Mononuclear cell (primary cell): Measurements from ENCODE around the gene FGFRL1. TPM values are rescaled to one million over a fixed set of nuclear protein-coding genes. Genes with fewer than 3 reads are reported as not detected.
A peak's percentile ranks its signal among the peaks of the same experiment; 100 is the strongest.
"Not testable (repeated sequence)": the region's sequence is repeated elsewhere in the genome, so short reads cannot be mapped to it uniquely, and the experiment has no call there.

Experiments used
- H3K27me3 ChIP-seq: 2 replicates; pipeline ENCODE4 v1.6.0; 2011; ENCODE audit warnings: low read length, control low read depth; ENCODE audit not compliant: insufficient read depth
- H3K4me1 ChIP-seq: 2 replicates; pipeline ENCODE4 v1.5.1; 2011; ENCODE audit warnings: mild to moderate bottlenecking, low read length, control low read depth; ENCODE audit not compliant: insufficient read depth
- H3K4me3 ChIP-seq: 2 replicates; pipeline ENCODE4 v1.5.1; 2011; ENCODE audit warnings: mild to moderate bottlenecking, low read length, moderate library complexity
- H3K9me3 ChIP-seq: 2 replicates; pipeline ENCODE4 v1.5.1; 2011; ENCODE audit warnings: low read depth, mild to moderate bottlenecking, control low read depth, low read length
- total RNA-seq: library from RNA; depleted of rRNA; stranded (reverse); fragments of >200 nt; gene quantifications from one replicate; pipeline ENCODE4 v1.2.3, GENCODE V29; 2012

FGFRL1 gene
- total RNA-seq, 1 donor, result 5.8 TPM

DNA sequence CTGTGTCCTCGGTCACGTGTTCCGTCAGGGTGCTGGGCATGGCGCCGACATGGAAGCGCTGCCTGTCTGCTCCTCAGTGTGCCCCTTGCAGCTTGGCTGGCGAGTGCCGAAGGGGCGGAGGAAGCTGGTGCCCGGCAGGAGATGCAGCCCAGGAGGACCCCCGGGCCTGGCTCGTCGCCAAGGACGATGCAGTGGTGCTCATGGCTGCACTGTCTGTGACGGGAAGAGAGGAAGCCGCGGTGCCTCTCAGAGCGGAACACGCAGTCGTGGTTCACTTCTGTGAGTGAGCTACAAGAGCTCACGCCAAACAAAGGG, 38.1 kb downstream of the FGFRL1 start:
- Histone ChIP-seq H3K4me3 (no peak overlapping the region), H3K27me3 (no peaks in the 10 kb centered on the region), H3K4me1 (no peaks in the 10 kb centered on the region), H3K9me3 (no peaks in the 10 kb centered on the region)

DNA sequence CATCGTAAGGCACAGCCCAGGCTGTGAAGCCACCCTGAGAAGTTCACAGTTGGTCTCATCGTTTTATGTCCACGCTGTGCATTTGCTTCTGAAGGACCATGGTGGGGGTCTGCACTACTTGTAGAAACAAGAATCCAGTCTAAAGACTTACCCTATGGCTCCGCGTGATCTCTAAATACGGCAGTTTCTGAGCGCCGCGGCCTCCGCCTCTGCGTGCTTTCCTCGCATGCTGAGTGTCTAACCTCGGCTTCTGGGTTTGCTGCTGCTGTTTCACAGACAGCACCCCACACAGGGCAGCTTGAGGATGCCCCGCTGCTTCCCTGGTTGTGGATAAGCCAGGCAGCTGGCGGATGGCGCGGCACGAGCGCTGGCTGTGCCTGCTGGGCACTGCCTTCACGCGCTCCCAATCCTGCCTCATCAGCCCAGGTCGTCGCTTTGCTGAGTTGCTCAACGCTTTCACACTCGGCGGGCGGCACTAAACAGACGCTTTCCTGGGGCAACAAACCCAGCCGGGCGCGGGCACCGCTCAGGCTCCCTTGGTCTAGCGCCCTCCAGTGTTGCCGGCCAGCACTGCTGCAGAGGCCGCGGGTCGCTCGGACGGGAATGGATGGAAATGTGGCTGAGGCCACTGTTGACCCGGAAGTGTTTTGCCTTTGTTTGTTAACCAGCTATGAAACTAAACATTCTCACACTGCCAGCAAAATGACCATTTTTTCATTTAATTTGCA, 39.2 kb downstream of the FGFRL1 start:
- no peaks in the 10 kb centered on the region for H3K27me3 ChIP-seq
- H3K4me1 ChIP-seq, result peaks cover 5% of the 10 kb centered on the region
- no peaks in the 10 kb centered on the region for H3K9me3 ChIP-seq
- H3K4me3 ChIP-seq, result no peak overlapping the region

DNA sequence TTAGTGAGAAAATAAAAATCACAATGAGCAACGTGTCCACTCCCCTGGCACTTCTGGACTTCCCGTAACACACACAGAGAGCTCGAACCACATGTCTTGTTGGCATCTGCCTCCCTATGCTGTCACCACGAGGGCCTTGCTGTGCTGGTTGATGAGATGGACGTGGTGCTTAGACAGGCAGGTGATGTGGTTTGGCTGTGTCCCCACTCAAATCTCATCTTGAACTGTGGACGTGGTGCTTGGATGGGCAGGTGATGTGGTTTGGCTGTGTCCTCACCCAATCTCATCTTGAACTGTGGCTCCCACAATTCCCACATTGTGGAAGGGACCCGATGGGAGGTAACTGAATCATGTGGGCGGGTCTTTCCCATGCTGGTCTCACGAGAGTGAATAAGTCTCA, 40.0 kb downstream of the FGFRL1 start:
- H3K27me3 ChIP-seq, result no peaks in the 10 kb centered on the region
- no peak overlapping the region for H3K4me3 ChIP-seq
- no peaks in the 10 kb centered on the region for H3K9me3 ChIP-seq

DNA sequence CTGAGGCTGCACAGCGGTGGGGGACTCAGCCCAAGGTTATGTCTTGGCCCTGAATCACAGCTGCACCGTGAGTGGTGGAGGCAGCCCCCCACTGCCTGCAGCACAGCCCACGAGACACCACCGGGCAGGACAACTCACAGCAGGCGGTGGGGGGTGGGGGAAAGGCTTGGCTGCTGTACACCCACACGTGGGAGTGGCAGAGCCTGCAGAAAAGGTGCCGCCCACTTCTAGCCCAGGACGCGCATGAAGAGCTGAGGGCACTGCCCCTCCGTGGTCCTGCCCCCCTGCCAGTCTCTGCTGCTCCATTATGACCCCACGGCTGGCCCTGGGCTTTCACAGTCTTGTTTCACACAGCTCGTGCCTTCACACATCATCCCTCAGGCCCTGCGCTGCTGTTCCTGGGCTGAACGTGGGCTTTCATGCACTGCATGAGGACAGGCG, 40.8 kb downstream of the FGFRL1 start:
- H3K9me3 ChIP-seq, result no peaks in the 10 kb centered on the region
- H3K27me3 ChIP-seq, result no peaks in the 10 kb centered on the region
- peaks cover 9% of the 10 kb centered on the region for H3K4me1 ChIP-seq
- H3K4me3 ChIP-seq, result no peak overlapping the region

More for the DNA sequence above, 40.0 kb downstream of the FGFRL1 start:
- H3K4me1 ChIP-seq, result peaks cover 9% of the 10 kb centered on the region

DNA sequence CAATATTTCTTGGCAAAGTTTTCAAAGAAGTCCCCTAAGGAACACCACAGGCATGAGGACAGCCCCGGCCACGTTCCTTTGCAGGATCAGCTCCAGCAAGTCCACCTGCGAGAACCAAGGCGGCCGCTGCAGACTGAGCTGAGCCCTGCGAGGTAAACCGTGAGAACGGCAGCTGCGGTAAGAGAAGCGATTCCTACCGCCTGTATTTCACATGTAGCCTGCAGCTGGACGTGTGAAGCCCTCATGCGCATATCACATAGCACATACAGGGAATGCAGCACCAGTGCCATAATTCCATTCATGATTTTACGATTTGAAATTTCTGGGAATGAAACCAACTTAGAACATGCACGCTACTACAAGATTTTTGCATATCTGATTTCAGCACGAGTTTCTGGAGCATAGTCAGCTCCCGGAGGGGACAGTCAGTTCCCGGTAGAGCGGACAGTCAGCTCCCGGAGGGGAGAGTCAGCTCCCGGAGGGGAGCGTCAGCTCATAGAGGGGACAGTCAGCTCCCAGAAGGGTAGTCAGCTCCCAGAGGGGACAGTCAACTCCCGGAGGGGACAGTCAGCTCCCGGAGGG, 41.7 kb downstream of the FGFRL1 start:
- H3K27me3 ChIP-seq, result no peaks in the 10 kb centered on the region
- H3K4me1 ChIP-seq, result peaks cover 9% of the 10 kb centered on the region
- H3K4me3 ChIP-seq, result no peak overlapping the region
- no peaks in the 10 kb centered on the region for H3K9me3 ChIP-seq

DNA sequence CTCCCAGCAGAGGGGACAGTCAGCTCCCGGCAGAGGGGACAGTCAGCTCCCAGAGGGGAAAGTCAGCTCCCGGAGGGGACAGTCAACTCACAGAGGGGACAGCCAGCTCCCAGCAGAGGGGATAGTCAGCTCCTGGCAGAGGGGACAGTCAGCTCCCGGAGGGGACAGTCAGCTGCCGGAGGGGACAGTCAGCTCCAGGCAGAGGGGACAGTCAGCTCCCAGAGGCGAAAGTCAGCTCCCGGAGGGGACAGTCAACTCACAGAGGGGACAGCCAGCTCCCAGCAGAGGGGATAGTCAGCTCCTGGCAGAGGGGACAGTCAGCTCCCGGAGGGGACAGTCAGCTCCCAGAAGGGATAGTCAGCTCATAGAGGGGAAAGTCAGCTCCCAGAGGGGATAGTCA, 42.5 kb downstream of the FGFRL1 start:
- not testable (repeated sequence) for H3K27me3 ChIP-seq, H3K9me3 ChIP-seq, H3K4me1 ChIP-seq, H3K4me3 ChIP-seq

DNA sequence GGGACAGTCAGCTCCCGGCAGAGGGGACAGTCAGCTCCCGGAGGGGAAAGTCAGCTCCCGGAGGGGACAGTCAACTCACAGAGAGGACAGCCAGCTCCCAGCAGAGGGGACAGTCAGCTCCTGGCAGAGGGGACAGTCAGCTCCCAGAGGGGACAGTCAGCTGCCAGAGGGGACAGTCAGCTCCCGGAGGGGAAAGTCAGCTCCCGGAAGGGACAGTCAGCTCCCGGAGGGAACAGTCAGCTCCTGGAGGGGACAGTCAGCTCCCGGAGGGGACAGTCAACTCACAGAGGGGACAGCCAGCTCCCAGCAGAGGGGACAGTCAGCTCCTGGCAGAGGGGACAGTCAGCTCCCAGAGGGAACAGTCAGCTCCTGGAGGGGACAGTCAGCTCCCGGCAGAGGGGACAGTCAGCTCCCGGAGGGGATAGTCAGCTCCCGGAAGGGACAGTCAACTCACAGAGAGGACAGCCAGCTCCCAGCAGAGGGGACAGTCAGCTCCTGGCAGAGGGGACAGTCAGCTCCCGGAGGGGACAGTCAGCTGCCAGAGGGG, 43.3 kb downstream of the FGFRL1 start:
- H3K27me3 ChIP-seq, H3K4me3 ChIP-seq, H3K4me1 ChIP-seq, H3K9me3 ChIP-seq: not testable (repeated sequence)

DNA sequence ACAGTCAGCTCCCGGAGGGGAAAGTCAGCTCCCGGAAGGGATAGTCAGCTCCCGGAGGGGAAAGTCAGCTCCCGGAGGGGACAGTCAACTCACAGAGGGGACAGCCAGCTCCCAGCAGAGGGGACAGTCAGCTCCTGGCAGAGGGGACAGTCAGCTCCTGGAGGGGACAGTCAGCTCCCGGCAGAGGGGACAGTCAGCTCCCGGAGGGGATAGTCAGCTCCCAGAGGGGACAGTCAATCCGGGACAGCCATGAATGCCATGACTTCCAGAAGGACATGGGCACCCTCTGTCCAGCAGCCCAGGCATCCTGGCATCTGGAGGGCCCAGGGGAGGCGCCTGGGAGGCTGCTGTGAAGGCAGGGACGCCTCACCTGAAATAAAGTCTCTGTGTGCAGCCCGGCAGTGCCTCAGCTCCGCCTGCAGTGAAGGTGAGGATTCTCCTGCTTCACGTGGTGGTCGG, 43.8 kb downstream of the FGFRL1 start:
- H3K27me3 ChIP-seq, H3K9me3 ChIP-seq, H3K4me1 ChIP-seq: not testable (repeated sequence)
- peak overlapping the region; percentile 24 for H3K4me3 ChIP-seq

DNA sequence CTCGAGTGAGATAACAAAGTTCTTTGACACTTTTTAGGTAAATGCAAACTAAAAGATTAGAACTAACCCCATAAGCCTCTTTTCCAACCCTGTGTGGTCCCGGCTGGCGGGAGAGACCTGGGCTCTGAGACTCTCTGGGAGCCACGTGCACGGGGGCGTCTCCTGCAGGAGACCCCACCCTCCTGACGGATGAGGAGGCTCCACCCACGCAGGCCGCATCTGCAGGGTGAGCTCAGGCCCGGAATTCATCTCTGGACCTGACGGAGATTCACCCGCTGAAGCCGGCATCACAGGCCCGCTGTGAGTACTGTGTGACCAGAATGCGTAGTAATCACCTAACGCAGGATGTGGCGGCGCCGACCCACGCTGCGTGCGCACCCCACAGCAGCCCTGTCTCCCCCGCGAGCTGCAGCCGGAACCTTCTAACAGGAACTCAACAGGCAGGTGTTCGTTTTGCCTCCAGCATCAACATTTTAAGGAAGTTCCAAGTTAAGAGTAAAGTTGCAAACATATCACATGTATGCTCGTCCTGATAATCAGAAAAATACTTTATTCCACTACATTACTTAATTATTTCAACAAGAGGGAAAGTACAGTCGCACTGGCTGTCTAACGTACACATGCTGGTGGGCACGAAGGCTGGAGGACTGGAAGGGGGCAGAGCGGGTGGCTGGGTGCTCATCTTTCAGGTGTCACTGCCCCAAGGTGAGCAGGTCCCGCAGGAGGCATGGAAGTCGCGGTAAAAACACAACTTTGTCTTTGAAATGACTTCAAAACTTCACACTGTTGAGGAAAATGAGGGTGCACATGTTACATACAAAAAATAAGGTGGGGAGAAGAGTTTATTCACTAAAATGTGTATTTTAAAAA, 44.5 kb downstream of the FGFRL1 start:
- Histone ChIP-seq H3K4me1 (peaks cover 9% of the 10 kb centered on the region), H3K4me3 (peak overlapping the region; percentile 24), H3K27me3 (no peaks in the 10 kb centered on the region), H3K9me3 (no peaks in the 10 kb centered on the region)

DNA sequence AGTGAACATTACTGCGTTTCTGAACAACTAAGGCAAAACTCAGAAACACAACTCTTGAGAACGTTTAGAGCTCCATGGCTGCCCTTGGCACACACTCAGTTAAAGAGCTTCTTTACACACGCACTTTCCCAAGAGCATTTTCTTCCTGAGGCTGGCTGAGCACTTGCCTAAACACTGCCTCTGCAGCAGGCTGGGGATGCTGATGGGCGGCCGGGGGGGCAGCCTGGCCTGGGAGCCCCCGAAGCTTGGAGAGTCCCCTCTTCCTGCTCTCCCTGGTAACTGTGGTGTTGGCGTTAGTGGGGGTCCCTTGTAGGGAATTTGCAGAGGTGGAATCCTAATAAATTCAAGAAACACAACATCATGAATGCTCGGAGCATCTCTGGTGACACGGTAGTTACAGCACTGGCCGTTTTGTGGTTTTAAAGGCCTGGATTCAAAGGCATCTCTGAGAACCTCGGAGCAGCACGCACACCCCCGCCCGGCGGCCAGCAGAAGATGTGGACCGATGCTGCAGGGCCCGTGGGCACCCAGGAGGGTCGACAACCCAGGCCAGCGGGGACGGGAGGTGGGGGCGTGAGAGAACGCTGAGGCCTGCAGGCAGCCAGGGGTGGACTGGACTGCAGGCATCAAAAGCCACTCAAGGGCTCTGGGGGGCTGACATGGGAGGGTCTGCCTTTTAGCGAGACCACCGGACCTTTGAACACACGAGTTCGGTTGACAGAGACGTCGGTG, 45.4 kb downstream of the FGFRL1 start:
- Histone ChIP-seq H3K4me1 (peaks cover 9% of the 10 kb centered on the region), H3K9me3 (no peaks in the 10 kb centered on the region), H3K27me3 (peaks cover 2% of the 10 kb centered on the region), H3K4me3 (no peak overlapping the region)

DNA sequence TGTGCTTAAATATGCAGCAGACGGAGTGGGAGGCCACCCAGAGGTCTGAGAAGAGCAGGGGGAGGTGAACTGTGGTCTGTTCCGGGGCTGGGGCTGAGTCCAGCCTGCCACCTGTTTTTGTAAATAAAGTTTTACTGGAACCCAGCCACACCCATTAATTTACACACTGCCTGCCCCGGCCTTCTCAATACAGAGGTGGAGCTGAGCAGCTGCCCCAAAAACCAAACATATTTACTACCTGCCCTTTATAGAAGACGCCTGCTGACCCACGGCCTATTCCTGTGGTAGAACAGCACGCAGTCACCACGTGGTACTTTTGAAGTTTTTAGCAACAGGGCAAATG, 45.9 kb downstream of the FGFRL1 start:
- peaks cover 9% of the 10 kb centered on the region for H3K4me1 ChIP-seq
- H3K27me3 ChIP-seq, result peaks cover 4% of the 10 kb centered on the region
- no peak overlapping the region for H3K4me3 ChIP-seq
- no peaks in the 10 kb centered on the region for H3K9me3 ChIP-seq

DNA sequence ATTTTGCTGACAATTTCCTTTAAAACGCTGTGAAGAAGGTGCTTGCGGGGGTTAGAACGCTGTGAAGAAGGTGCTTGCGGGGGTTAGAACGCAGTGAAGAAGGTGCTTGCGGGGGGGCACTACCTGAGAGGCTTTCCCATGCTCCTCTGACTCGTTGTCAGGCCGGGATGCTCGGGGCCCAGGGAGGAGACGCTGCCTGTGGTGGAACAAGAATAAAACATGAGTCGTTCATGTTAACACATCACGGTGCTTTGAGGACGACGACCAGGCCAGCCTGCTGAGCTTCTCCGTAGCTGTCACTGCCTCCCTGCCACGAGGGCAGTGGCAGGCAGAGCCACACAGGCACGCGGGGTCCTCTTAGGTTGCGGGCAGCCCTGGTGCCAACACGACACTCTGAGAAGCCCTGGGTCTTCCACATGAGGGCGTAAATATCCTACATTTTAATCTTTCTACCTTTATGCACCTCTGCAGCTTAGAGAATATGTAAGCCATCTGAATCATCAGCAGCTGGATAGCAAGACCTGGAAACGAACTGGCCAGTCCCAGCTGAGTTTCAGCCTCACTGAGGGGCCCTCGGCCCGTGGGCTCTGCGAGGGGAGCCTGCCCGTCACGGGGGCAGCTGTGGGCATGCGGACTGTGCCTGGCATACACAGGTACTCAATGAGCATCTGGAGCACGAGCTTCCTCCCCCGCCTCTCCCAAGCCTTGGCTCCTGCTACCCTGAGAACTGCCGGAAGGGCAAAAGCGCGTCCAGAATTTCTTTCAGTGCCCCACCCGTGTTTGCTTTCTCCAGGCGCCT, 47.0 kb downstream of the FGFRL1 start:
- Histone ChIP-seq H3K4me3 (no peak overlapping the region), H3K27me3 (peaks cover 4% of the 10 kb centered on the region), H3K9me3 (no peaks in the 10 kb centered on the region), H3K4me1 (peaks cover 9% of the 10 kb centered on the region)

DNA sequence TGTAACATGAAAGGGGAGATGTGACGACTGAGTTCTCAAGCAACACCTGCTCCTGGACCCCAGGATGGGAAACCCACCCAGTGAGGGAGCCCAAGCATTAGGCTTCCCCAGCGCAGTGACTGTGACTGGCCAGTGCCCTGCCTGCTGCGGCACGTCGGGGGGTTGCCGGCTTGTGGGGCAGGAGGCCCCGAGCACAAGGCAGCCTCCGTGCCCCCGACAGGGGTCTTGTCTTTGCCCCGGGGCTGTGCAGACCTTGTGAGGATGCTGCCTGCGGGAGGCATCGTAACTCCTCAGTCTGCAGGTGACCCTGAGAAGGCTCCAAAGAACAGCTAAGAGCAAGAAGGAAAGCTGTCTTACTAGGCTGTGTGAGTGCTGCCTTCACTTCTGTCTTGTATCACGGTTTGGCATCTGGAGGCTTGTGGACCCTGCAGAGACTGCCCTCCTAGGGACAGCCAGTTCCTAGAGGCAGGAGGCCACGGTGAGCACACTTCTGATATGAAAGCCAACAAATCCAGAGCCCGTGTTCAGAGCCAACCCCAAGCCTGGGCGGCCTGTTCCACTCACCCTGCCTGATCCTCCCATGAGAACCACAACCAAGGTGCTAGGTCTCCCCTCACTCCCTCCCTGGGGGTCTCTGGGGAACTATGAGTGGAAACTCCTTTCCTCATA, 47.7 kb downstream of the FGFRL1 start:
- H3K4me3 ChIP-seq, result no peak overlapping the region
- peaks cover 9% of the 10 kb centered on the region for H3K4me1 ChIP-seq
- H3K27me3 ChIP-seq, result peaks cover 4% of the 10 kb centered on the region
- H3K9me3 ChIP-seq, result no peaks in the 10 kb centered on the region

DNA sequence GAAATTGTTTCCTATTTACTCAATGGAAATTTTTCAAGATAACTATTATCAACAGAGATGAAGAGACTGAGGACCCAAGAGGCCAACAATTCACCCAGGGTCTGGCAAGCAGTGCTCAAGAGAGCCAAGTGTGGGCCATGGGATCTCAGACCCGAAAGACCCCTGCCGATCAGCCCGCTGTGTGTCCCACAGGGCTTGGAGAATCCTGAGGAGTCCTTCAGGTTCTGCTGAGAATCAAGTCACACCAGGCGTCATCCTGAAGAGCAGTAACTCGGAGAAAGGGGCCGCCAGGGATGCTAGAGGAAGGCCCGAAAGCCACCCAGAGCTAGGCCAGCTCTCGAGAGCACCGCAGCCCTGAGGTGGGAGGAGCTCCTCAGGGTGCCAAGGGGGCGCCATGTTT, 48.7 kb downstream of the FGFRL1 start:
- Histone ChIP-seq H3K9me3 (no peaks in the 10 kb centered on the region), H3K27me3 (peaks cover 4% of the 10 kb centered on the region), H3K4me1 (peaks cover 9% of the 10 kb centered on the region), H3K4me3 (no peak overlapping the region)
